ENCODE results near the gene AFAP1L2.

The AFAP1L2 gene

GRCh38 chr10:114429581-114430335 lies 25.5 kb upstream of the AFAP1L2 start:
- Histone ChIP-seq H3K9ac (ENCODE audit: low read depth, low read length) (no peak overlapping the region), H3K4me1 (ENCODE audit: insufficient read depth, low read length) (0 out of 2 replicates have a peak, but pooled peaks cover 2% of the 10 kb centered on the region), H3K36me3 (ENCODE audit: insufficient read depth, low read length) (no peaks in the 10 kb centered on the region), H3K9me3 (ENCODE audit: control insufficient read depth, insufficient read depth, low read length) (no peaks in the 10 kb centered on the region)

- no peak overlapping the region for H3K9ac ChIP-seq (ENCODE audit: low read depth, low read length)
- H3K9me3 ChIP-seq (ENCODE audit: control insufficient read depth, insufficient read depth, low read length) = no peaks in the 10 kb centered on the region
- H3K4me1 ChIP-seq (ENCODE audit: insufficient read depth, low read length) = 0 out of 2 replicates have a peak, but pooled peaks cover 2% of the 10 kb centered on the region
- H3K36me3 ChIP-seq (ENCODE audit: insufficient read depth, low read length) = no peaks in the 10 kb centered on the region
These were observed 23.0 kb upstream of the AFAP1L2 start for GRCh38 chr10:114427124-114427852.

GRCh38 chr10:114426476-114426875 lies 22.2 kb upstream of the AFAP1L2 start:
- Histone ChIP-seq H3K9me3 (ENCODE audit: control insufficient read depth, insufficient read depth, low read length) (no peaks in the 10 kb centered on the region), H3K9ac (ENCODE audit: low read depth, low read length) (no peak overlapping the region), H3K4me1 (ENCODE audit: insufficient read depth, low read length) (0 out of 2 replicates have a peak, but pooled peaks cover 2% of the 10 kb centered on the region), H3K36me3 (ENCODE audit: insufficient read depth, low read length) (no peaks in the 10 kb centered on the region)

- Histone ChIP-seq H3K9me3 (ENCODE audit: control insufficient read depth, insufficient read depth, low read length) (no peaks in the 10 kb centered on the region; the same call in 1 of the 2 replicates), H3K4me1 (ENCODE audit: insufficient read depth, low read length) (no peaks in the 10 kb centered on the region), H3K36me3 (ENCODE audit: insufficient read depth, low read length) (no peaks in the 10 kb centered on the region), H3K9ac (ENCODE audit: low read depth, low read length) (no peak overlapping the region)
These were observed 16.6 kb upstream of the AFAP1L2 start for GRCh38 chr10:114420811-114421485.

- no peak overlapping the region for H3K9ac ChIP-seq (ENCODE audit: low read depth, low read length)
- no peaks in the 10 kb centered on the region; the same call in 1 of the 2 replicates for H3K9me3 ChIP-seq (ENCODE audit: control insufficient read depth, insufficient read depth, low read length)
- H3K36me3 ChIP-seq (ENCODE audit: insufficient read depth, low read length) = no peaks in the 10 kb centered on the region
- H3K4me1 ChIP-seq (ENCODE audit: insufficient read depth, low read length) = no peaks in the 10 kb centered on the region
These were observed 13.8 kb upstream of the AFAP1L2 start for GRCh38 chr10:114418109-114418508.

GRCh38 chr10:114412907-114413797 lies 8.8 kb upstream of the AFAP1L2 start:
- Histone ChIP-seq H3K4me1 (ENCODE audit: insufficient read depth, low read length) (peaks cover 16% of the 10 kb centered on the region; the same call in 1 of the 2 replicates), H3K9me3 (ENCODE audit: control insufficient read depth, insufficient read depth, low read length) (no peaks in the 10 kb centered on the region), H3K9ac (ENCODE audit: low read depth, low read length) (no peak overlapping the region), H3K36me3 (ENCODE audit: insufficient read depth, low read length) (no peaks in the 10 kb centered on the region)

GRCh38 chr10:114408968-114409444 lies 4.7 kb upstream of the AFAP1L2 start:
- H3K9me3 ChIP-seq (ENCODE audit: control insufficient read depth, insufficient read depth, low read length) = no peaks in the 10 kb centered on the region
- H3K4me1 ChIP-seq (ENCODE audit: insufficient read depth, low read length) = peaks cover 21% of the 10 kb centered on the region; the same call in 1 of the 2 replicates
- no peaks in the 10 kb centered on the region for H3K36me3 ChIP-seq (ENCODE audit: insufficient read depth, low read length)
- H3K9ac ChIP-seq (ENCODE audit: low read depth, low read length) = no peak overlapping the region

GRCh38 chr10:114408112-114408967 lies 4.0 kb upstream of the AFAP1L2 start:
- no peaks in the 10 kb centered on the region for H3K9me3 ChIP-seq (ENCODE audit: control insufficient read depth, insufficient read depth, low read length)
- H3K9ac ChIP-seq (ENCODE audit: low read depth, low read length) = no peak overlapping the region
- H3K36me3 ChIP-seq (ENCODE audit: insufficient read depth, low read length) = no peaks in the 10 kb centered on the region
- H3K4me1 ChIP-seq (ENCODE audit: insufficient read depth, low read length) = peaks cover 21% of the 10 kb centered on the region; the same call in 1 of the 2 replicates

- no peaks in the 10 kb centered on the region for H3K9me3 ChIP-seq (ENCODE audit: control insufficient read depth, insufficient read depth, low read length)
- no peaks in the 10 kb centered on the region for H3K36me3 ChIP-seq (ENCODE audit: insufficient read depth, low read length)
- H3K4me1 ChIP-seq (ENCODE audit: insufficient read depth, low read length) = peaks cover 34% of the 10 kb centered on the region
- no peak overlapping the region for H3K9ac ChIP-seq (ENCODE audit: low read depth, low read length)
These were observed 2.2 kb upstream of the AFAP1L2 start for GRCh38 chr10:114406455-114406854.

GRCh38 chr10:114405011-114405350 lies 679 bp upstream of the AFAP1L2 start:
- peaks cover 34% of the 10 kb centered on the region for H3K4me1 ChIP-seq (ENCODE audit: insufficient read depth, low read length)

GRCh38 chr10:114403541-114404161 lies 651 bp downstream of the AFAP1L2 start:
- Histone ChIP-seq H3K36me3 (ENCODE audit: insufficient read depth, low read length) (no peaks in the 10 kb centered on the region), H3K9me3 (ENCODE audit: control insufficient read depth, insufficient read depth, low read length) (no peaks in the 10 kb centered on the region), H3K4me1 (ENCODE audit: insufficient read depth, low read length) (peaks cover 23% of the 10 kb centered on the region), H3K9ac (ENCODE audit: low read depth, low read length) (peak overlapping the region; percentile 83)

More at GRCh38 chr10:114405011-114405350, 679 bp upstream of the AFAP1L2 start:
- Histone ChIP-seq H3K9me3 (ENCODE audit: control insufficient read depth, insufficient read depth, low read length) (no peaks in the 10 kb centered on the region), H3K9ac (ENCODE audit: low read depth, low read length) (peak overlapping the region; percentile 83), H3K36me3 (ENCODE audit: insufficient read depth, low read length) (no peaks in the 10 kb centered on the region)

- peaks cover 16% of the 10 kb centered on the region for H3K4me1 ChIP-seq (ENCODE audit: insufficient read depth, low read length)
- peak overlapping the region; percentile 83 for H3K9ac ChIP-seq (ENCODE audit: low read depth, low read length)
- H3K9me3 ChIP-seq (ENCODE audit: control insufficient read depth, insufficient read depth, low read length) = no peaks in the 10 kb centered on the region
- H3K36me3 ChIP-seq (ENCODE audit: insufficient read depth, low read length) = no peaks in the 10 kb centered on the region
These were observed 1.3 kb downstream of the AFAP1L2 start for GRCh38 chr10:114402871-114403540.
